GM18507 (cell line): ENCODE measurements around the gene RASA3.
A peak's percentile ranks its signal among the peaks of the same experiment; 100 is the strongest.

ENCODE experiments used
- DNase-seq: peaks from one replicate; pipeline ENCODE4 v3.0.0; 2011; ENCODE audit warnings: low read depth; ENCODE audit not compliant: insufficient read length; ENCODE audit errors: extremely low spot score
- FAIRE-seq: peaks from 2 replicates; lab custom pipeline; 2011; peaks lifted over from hg19 to GRCh38; lab: Jason Lieb, UNC

The RASA3 gene

GRCh38 chr13:114063545-114064449 is 68.6 kb downstream of the RASA3 start:
- DNase-seq (no peak), FAIRE-seq (no peak)

DNA sequence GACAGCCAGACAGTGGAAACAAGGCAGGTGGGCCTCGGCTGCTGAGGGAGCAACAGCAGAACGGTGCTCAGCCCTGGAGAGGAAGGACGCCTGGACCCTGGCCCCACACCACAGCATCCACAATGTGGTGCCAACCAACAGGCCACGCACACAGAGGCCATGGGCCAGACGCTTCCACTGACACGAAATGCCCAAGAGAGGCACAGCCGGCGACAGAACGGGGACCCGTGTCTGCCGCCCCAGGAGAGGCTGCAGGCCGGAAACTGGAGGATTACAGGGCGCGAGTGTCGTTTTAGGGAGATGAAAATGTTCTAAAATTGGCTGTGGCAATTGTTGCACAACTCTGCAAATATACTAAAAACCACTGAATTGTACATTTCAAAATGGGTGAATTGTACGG is 69.7 kb downstream of the RASA3 start:
- FAIRE-seq (no peak), DNase-seq (no peak)

- FAIRE-seq, result no peak
- no peak for DNase-seq
These were observed 70.1 kb downstream of the RASA3 start for GRCh38 chr13:114062341-114062740.

DNA sequence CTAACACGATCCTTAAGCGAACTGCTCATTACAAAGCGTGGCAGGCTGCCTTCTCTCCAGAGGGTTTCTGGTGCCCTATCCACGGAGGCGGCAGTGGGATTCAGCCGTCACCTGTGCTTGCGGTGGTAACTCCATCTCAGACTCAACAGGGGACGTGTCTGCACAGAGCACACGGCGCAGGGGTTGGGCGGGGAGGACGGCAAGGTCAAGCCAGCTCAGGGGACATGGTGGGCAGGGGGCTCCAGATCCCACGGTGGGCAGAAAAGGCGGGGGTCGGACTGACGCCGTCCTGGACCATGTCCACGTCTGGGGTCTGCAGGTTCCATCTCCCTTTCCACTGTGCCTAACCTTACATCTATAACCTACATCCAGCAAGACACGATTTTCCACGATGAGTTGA is 70.7 kb downstream of the RASA3 start:
- no peak for DNase-seq
- FAIRE-seq, result no peak

- FAIRE-seq (no peak), DNase-seq (no peak)
These were observed 71.4 kb downstream of the RASA3 start for GRCh38 chr13:114061047-114061446.

- DNase-seq (no peak), FAIRE-seq (no peak)
These were observed 72.2 kb downstream of the RASA3 start for GRCh38 chr13:114059946-114060860.

DNA sequence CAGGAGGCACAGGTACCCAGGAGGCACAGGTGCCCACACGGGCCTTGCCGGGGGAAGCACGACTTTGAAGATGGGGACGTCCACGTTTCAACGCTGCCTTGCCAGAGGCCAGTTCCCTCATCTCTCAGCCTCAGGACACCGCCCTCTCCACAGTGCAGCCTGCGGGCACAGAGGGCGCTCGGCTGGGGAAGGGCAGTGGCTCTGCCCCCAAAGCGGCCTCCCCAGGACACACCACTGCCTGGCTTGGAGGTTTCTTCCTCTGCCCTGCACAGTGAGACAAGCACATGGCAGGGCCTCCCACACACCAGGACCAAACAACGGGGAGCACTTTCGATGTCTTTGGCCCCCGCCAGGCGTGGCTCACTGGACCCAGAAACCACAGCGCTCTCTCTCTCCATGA is 73.0 kb downstream of the RASA3 start:
- FAIRE-seq (no peak), DNase-seq (no peak)

- FAIRE-seq (no peak), DNase-seq (no peak)
These were observed 74.2 kb downstream of the RASA3 start for GRCh38 chr13:114058051-114058867.

GRCh38 chr13:114057166-114058050 is 75.0 kb downstream of the RASA3 start:
- FAIRE-seq (no peak), DNase-seq (no peak)

- FAIRE-seq, result no peak
- no peak for DNase-seq
These were observed 76.0 kb downstream of the RASA3 start for GRCh38 chr13:114056205-114057013.

DNA sequence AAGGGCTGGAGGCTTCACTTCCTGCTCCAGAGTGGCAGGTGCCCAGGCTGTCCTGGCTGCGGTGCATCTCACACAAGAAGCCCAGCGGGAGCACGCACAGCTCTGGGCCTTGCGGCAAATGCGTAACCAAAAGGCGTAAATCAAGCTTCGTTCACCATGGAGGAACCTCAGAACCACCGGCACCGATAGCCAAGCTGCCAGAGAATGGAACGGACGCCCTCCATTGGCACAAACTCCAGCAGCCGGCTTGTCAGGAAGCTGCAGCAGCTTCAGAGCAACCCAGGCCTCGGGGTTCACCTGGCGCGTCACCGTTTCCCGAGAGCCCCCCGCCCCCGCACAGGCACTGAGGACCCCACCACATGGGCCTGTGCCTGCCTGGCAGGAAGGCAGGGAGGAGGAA is 76.7 kb downstream of the RASA3 start:
- DNase-seq, result no peak
- FAIRE-seq, result no peak

- DNase-seq (no peak), FAIRE-seq (no peak)
These were observed 77.5 kb downstream of the RASA3 start for GRCh38 chr13:114054830-114055439.

GRCh38 chr13:114054264-114054663 is 78.2 kb downstream of the RASA3 start:
- DNase-seq, result no peak
- FAIRE-seq, result peak; percentile 9

GRCh38 chr13:114053026-114053425 is 79.4 kb downstream of the RASA3 start:
- FAIRE-seq (no peak), DNase-seq (no peak)

GRCh38 chr13:114050536-114051450 is 81.6 kb downstream of the RASA3 start:
- FAIRE-seq (no peak), DNase-seq (no peak)

- DNase-seq (no peak), FAIRE-seq (no peak)
These were observed 82.8 kb downstream of the RASA3 start for GRCh38 chr13:114049626-114050101.
